Lower leg skin (tissue), 3 donors: Measurements from ENCODE around the gene TMCO4.

Experiments used
- CTCF ChIP-seq, 3 donors: fragments of 450-650 bp; IDR thresholded peaks; one replicate each; pipeline ENCODE4 v1.5.1; 2016; ENCODE audit warnings: antibody characterized with exemption in 3 of 3, mild to moderate bottlenecking in 3 of 3, moderate library complexity in 2 of 3
- POLR2A ChIP-seq, 2 donors: fragments of 450-650 bp; IDR thresholded peaks; one replicate each; pipeline ENCODE4 v1.6.1; 2016 to 2017; ENCODE audit warnings: antibody characterized with exemption in 2 of 2, mild to moderate bottlenecking in 1 of 2, moderate library complexity in 1 of 2

GRCh38 chr1:19644681-19645410 lies 154.9 kb downstream of the TMCO4 start:
- TF ChIP-seq CTCF (IDR thresholded peaks at IDR 0.05) = no peak
- TF ChIP-seq POLR2A (IDR thresholded peaks at IDR 0.05) = no peak
